GM19240 (cell line): ENCODE data around the gene ANKFY1.
"Not testable (repeated sequence)": the region's sequence is repeated elsewhere in the genome, so short reads cannot be mapped to it uniquely, and the experiment has no call there.

Source experiments
- DNase-seq: peaks from one replicate; pipeline ENCODE4 v3.0.0; 2011; ENCODE audit warnings: low spot score; ENCODE audit not compliant: insufficient read length

The ANKFY1 gene

GRCh38 chr17:4221163-4221562 lies 42.6 kb downstream of the ANKFY1 start:
- DNase-seq: no peak

DNA sequence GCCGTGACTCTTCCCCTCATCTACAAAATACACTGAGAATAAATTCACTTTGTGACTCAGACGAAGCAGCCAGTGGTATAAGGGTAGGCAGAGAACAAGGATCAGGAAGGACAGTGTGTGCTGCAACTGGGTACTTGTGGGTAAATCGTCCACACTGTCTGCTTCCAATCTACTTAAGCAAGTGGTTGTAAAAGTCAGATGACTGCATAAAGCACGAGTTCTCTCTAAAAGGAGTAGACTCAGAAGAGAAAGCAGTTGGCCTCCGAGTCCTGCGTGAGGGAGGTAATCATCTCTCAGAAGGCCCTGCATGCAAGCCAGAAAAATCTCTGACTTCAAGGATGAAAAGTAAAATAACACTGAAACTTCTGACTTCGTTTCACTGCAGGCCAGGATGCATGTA lies 43.1 kb downstream of the ANKFY1 start:
- no peak for DNase-seq

- no peak for DNase-seq
These were observed 44.5 kb downstream of the ANKFY1 start for GRCh38 chr17:4219241-4219640.

- no peak for DNase-seq
These were observed 47.8 kb downstream of the ANKFY1 start for GRCh38 chr17:4215882-4216570.

DNA sequence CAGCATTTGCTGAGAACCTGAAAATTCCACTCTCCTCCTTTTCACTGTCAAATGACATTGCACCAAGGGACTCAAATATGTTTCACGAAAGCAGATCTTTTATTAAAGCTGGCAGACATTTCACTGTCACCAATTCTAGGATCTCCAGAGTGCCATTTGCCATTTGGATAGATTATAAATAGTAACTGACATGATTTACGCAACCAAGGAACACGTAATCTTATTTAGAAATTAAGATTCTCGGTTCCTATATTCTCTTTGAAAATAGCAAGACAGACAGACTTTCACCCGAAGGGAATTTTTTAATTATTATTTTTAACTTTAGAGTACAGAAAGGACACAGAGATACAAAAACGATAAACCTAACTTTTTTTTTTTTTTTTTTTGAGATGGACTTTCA lies 49.6 kb downstream of the ANKFY1 start:
- DNase-seq: no peak

- DNase-seq: no peak
These were observed 54.2 kb downstream of the ANKFY1 start for GRCh38 chr17:4209611-4210010.

- DNase-seq: no peak
These were observed 55.5 kb downstream of the ANKFY1 start for GRCh38 chr17:4208238-4208637.

DNA sequence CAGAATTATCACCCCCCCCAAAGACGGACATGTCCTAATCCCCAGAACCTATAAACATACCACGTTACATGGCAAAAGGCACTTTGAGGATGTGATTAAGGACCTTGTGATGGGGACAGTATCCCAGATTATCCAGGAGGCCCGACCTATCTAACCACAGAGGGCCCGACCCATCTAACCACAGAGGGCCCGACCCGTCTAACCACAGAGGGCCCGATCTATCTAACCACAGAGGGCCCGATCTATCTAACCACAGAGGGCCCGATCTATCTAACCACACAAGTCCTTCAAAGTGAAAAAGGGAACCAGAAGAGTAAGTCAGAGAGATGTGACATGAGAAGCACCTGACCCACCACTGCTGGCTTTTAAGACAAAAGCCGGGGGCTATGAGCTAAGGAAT lies 56.8 kb downstream of the ANKFY1 start:
- no peak for DNase-seq

DNA sequence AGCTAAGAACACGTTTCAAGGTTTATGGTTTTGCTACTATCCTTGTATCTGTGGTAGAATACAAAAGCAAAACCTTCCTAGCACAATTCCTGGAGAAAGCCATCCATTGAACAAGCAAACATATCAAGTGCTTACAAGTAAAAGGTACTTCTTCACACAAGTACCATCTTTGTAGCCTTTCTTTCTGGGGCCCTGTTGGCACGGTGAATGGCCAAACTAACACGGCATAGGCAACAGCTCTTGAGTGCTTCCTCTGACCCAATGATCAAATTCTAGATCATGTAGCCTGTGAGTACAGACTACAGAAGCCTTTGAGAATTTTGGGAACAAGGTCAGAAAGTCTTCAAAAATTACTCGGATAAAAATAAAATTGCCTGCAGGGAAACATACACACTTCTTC lies 57.9 kb downstream of the ANKFY1 start:
- no peak for DNase-seq

GRCh38 chr17:4204710-4205173 lies 59.0 kb downstream of the ANKFY1 start:
- DNase-seq: no peak

GRCh38 chr17:4204190-4204589 lies 59.6 kb downstream of the ANKFY1 start:
- no peak for DNase-seq

DNA sequence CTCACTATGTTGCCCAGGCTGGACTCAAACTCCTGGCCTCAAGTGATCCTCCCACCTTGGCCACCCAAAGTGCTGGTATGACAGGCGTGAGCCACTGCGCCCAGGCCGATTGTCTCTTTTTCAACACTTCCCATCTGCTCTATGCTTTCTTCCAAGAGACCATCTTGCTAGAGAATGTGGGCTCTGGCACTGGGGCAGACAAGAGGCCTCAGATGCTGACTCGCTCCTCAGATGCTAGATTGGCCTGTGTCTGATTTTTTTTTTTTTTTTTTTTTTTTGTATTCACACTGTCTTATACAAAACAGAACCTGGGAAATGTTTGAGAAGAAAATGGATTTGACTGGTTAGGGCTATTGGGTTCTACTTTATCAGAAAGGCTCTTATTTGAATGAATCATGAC lies 62.6 kb downstream of the ANKFY1 start:
- DNase-seq: no peak

DNA sequence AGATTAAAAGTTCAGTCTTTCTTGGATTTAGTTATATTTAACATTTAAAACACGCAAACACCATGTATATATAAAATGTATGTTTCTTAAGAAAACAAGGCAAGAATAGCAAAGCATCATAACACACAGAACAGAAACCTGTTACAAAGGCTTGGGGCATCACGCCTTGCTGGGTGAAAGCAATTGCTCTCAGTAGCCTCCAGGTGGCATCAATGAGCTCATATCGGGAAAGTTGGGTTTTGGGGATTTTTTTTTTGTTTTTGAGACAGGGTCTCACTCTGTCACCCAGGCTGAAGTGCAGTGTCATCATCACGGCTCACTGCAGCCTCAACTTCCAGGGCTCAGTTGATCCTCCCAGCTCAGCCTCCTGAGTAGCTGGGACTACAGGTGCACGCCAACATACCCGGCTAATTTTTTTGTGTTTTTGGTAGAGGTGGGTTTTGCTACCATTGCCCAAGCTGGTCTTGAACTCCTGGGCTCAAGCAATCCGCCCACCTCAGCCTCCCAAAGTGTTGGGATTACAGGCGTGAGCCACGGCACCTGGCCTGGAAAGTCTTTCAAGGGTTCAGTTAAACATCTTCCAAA lies 63.9 kb downstream of the ANKFY1 start:
- DNase-seq: peak; percentile 52

GRCh38 chr17:4198995-4199394 lies 64.8 kb downstream of the ANKFY1 start:
- DNase-seq: no peak

DNA sequence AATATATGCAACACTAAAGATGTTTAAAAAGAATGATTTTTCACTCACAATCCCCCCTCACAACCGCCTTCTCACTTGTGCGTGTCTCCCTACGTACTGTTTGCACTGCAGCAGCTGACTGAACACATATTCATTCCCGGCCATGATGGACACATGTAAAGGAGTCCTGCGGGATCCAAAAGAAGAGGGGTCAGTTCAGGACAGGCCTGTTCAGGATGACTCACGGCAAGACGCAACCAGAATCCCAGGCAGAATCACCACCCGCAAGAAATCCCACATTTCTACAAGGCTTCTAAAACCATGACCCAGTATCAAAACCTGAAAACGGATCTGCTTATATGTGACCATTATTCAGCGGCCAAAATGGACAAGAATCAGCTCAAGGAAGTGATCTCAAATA lies 68.5 kb downstream of the ANKFY1 start:
- no peak for DNase-seq

DNA sequence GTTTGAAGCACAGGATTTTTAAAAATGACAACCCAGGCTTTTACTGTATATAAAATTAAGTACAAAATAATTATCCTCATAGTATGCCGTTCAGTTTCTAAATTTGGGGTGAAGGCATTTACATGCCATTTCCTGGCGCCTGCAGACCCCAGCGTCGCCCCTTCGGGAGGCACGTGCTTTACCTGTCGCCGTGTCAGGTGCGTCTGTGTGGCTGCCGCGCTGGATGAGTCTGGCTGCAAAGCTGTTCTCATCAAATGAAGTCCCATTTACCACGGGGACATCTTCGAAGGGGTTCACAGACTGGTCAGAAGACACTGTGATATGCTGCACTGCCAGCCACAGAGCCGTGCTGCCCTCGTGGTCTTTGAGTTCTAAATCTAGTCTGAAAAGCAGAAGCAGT lies 69.0 kb downstream of the ANKFY1 start:
- DNase-seq: no peak

- DNase-seq: not testable (repeated sequence)
These were observed 73.0 kb downstream of the ANKFY1 start for GRCh38 chr17:4190791-4191190.

DNA sequence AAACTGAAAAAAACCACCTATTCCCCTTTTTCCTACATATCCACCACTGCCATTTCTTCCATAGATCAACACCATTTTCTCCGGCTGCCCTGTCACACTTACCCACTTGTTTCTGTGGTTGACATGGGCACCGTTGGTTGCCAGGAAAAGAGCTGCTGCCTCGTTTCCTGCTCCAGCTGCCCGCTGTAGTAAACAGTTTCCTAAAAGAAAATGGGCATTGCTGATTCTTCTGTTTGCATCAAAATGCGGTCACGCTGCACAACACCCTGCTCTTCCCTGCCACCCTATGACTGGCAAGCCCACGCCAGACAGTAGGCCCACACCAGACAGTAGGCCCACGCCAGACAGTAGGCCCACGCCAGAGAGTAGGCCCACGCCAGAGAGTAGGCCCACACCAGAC lies 74.5 kb downstream of the ANKFY1 start:
- DNase-seq: no peak

GRCh38 chr17:4188076-4188475 lies 75.7 kb downstream of the ANKFY1 start:
- DNase-seq: no peak

GRCh38 chr17:4187076-4187475 lies 76.7 kb downstream of the ANKFY1 start:
- DNase-seq: no peak

- no peak for DNase-seq
These were observed 77.4 kb downstream of the ANKFY1 start for GRCh38 chr17:4186357-4186881.

DNA sequence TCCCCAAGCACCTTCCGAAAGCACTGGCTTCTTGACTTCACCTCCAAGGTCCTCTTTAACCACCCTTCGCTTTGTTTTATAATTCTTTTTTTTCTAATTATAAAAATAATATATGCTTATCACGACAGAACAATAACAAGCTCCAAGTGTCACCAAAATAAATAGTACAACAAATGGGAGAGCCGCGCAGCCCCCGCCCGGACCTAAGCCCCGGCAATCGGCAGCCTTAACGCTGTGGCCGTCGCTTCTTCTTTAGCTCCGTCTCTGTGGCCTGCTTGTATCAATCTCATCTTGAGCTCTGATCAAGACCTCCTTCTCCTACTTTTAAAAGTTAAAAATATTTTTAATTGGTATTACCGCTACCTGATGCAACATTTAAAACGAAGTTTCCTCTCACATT lies 78.1 kb downstream of the ANKFY1 start:
- DNase-seq: no peak

GRCh38 chr17:4184811-4185210 lies 79.0 kb downstream of the ANKFY1 start:
- DNase-seq: no peak
